HG02759 (cell line): ENCODE results near the gene TRPC4.

Source experiments
- ATAC-seq: cut with Tn5 transposase; IDR thresholded peaks from one replicate; pipeline ENCODE4 v1.9.1; 2021; ENCODE audit warnings: mild to moderate bottlenecking, moderate library complexity; ENCODE audit not compliant: unreplicated experiment

The TRPC4 gene

DNA sequence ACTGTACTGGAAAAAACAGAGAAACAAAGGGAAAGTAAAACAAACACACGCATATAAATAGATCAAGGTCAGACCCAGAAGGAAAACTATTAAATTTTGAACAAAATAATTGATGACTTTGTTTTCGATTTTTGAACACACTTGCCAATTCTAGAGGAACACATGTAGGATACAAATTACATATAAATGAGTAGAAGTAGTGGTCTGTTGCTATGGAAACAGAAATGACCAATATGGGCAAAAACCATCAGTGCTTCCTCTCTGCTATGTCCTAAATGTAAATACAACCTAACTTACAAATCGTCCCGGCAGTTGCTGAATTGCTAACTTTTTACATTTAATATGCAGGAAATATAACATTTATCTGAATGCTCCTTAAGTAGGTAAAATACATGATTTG lies 205.8 kb downstream of the TRPC4 start:
- ATAC-seq, result no peak

DNA sequence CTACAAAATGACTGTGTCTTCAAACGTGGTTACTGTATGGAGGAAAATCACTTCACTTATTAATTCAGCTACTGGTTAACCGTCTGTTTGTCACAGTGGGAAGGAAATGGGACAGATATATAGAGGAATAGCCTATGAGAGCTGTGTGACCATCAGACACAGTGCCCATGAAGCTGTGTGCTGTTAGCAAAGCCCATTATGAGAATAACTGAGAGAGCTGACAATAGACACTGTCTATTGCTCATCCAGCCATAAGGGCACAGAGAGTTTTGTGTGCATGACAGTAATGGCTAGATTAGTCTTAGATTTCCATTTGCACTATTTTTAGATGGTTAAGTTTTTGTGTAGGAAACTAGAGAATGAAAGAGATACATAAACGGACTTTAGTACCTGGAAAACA lies 206.9 kb downstream of the TRPC4 start:
- ATAC-seq, result no peak

DNA sequence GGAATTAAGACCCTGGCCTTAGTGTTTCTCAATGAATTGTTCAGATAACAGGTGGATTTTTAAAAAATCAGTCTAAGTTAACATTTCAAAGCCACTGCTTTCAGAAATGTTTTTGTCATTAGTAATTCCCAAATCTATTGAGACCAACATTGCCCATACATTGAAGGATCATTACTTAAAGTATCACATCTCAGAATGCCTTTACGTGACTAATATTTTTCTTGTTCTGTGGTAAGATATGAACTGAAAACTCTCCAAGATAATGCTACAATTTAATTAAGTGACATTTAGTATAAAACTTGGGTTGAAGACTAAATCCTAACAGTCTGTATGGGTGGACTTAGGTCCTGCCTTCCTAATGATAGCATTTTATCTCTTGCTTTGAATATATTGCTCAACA lies 211.6 kb downstream of the TRPC4 start:
- ATAC-seq, result no peak

DNA sequence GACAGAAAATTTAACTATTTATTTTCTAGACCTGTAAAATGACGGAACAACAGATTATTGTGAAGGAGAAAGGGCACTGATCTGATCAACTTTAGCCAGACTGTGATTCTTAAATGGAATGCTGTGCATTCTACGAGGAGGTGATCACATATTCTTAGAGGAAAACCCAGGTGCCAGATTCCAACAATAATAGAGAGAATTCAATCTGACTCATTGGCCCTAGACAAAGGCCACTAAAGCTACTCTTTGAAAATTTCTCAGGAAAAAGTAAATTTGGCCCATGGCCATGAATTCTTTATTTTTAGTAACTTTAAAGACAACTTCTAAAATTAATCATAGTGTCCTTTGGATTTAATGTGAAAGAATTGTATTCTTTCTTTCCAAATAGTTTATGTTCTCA lies 212.4 kb downstream of the TRPC4 start:
- ATAC-seq, result no peak

DNA sequence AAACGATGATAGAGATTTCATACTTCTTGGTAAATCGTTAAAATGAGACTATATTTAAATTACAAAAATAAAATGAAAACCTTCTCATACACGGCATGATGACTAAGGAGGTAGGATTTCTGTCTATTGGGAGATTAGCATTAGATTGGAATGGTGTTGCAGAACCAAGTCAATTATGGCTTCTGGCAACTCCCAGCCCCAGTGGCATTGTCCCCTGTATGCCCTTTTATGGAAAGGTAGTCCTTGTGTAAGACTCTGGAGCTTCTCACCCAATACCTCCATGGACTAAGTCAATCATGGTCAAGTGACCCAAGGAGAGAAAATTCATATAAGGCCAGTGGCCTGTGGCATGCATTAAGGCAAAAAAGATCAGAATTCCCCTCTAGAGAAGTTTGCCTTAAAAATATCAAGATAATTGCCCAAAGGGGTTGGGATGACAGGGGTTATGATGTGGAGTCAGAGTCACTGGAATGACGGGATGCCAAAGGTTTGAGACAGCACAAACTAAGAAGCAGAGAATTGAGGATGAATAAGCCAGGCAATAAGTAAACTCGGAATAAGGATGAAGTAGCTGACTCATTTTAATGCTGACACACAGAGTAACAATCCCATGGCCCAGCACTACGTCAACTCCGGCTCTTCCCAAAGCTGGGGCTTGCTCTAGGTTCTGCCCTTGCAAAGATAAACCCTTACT lies 213.2 kb downstream of the TRPC4 start:
- ATAC-seq, result no peak

DNA sequence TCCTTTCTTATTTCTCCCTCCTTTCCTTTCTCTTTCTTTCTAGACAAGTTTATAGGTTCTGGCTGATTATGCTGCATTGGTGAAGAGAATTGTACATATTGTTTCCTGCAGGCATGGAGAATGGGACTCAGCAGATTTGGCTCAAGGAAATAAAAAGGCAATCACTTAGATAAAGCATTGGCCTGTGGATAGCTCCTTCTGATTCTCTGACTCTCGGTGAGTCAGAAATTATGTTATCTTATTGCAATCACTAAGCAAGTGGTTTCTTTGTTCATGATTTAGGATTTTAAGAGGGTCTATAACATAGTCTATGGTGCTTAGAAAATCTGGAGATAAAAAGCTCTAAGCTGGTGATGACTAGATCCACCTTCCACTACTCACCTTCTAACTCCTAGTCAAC lies 217.0 kb downstream of the TRPC4 start:
- ATAC-seq, result no peak

DNA sequence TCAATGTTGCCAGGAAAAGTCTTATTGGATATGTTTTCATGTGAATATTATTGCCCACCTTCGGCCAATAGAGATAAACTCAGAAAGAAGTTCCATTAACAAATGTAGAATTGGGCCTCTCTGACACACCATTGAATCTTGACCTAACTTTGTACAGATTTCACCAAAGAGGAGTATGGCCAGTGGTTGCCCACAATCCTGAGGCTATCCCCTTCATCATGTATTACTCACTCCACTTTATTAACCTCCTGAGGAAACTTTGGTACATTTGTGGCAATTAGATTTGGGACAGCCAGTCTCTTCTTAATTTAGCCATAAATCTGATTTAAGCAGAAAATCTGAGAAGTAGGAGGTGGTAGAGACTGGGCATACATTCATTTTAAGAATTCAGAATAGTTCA lies 217.7 kb downstream of the TRPC4 start:
- no peak for ATAC-seq

DNA sequence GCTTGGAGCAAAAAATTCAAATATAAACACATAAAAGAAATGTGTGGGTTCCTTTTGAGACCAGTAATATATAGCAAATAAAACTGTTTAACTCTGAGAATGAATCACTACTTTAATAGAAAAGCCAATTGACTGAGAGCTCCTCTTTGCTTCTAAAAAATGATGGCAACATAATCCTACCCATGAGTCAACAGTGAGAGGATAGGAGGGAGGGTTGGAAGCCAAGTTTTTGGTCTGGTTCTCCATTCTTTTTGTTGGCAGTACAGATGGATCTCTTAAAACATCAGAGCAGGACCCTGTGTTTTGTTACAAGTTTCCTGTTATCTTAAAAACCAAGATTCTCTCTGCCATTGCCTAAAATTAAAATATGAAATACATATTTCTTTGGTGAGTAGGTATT lies 221.0 kb downstream of the TRPC4 start:
- ATAC-seq, result no peak

DNA sequence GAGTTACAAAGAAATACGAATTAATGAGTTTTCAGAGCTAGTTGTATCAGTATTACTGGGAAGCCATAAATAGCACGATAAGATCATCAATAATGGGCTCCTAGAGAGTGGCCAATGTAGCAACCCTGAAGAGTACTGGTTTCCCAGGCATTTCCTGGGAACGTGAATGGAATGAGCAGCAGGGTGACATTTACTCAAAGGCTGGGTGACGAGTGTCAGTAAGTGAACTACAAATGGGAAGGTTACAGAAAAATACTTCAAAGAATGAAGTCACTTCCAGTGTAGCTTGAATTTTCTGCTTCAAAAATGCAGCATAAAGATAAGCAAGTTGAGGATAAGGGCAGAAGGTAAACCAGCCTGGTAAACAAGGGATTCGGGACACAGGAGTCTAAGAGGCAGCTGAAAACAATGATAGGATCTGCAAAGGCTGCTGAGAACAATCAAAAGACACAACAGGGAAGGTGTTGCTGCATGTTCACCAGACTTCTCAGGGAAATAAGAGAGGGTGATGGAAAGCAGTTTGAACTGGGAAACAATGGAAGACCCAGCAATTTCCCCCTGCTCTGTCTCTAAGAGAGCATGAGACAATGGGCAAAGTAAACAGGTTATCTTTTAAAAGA lies 222.4 kb downstream of the TRPC4 start:
- no peak for ATAC-seq

DNA sequence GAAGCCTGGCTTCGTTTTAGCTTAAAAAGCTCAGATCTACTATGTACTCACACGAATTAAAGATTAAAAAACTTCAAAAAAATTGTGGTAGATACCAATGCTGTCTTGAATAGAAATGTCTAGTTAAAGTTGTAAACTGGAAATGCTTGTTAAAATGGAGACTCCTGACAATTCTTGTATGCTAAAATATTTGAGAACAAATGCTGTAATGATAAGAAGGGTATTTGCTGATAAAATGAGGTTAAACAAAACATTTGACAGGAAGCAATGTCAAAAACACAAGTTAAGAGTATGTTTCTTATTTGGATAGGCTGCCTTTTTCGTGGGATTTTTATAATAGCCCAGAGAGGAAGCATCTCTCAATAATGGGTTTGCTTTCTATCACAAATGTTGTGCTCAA lies 223.0 kb downstream of the TRPC4 start:
- no peak for ATAC-seq

DNA sequence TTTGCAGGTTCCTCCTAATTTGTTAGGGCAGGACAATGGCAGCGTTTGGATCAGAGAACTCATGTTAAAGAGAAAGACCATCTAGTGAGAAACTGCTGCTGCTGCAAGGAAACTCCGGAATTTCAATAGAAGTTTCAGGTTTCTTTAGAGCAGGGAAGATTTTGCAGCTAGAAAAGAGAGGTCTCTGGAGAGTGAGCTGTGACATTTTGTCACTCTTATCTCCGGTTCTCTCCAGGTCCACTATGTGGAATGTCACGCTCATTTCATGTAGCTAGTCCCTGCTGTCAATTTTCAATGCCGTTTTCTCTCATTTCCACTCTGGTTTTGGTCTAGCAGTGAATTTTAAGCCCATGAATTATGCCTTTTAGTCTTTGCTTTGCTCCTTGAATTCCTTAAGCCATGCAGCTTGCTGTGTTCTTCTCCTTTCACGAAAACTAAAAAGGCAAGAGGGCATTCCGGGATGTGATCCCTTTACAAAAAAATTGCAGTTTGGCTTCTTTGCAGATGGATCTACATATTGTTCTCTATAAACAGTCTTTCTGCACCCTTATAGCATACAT lies 224.3 kb downstream of the TRPC4 start:
- no peak for ATAC-seq

DNA sequence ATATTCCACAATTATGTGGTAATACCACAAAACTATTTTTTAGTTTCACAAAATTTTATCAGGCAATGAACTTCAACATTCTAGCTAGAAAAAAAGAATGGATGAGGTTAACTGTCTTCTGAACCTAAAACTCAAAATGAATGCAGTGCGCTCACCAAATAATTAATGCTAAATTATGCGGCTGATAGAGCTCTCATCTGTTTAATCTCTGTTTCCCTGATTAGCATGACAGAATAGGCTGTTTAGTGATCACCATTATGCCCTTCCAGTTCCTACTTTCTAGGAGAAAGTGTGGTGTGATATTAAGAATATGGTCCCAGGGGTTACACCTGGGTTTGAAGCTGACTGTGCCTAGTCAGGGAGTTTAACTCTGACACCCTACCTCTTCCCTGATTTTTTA lies 228.2 kb downstream of the TRPC4 start:
- no peak for ATAC-seq

DNA sequence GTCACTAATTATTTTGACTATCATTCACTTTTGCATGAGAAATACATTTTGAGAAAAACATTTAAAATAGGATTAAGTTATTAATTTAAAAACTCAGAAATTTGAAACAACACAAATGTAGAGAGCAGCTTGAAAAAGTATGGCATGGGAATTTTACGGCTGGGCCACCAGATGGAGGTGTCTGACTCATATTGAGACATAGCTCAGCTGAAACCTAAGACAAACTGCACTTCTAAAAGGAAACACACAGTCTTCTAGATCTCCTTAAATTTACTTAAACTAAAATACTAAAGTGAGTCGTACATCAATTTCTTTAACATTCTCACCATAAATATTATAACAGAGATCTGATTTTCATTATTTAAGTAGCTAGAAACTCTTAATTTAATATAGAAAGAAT lies 229.1 kb downstream of the TRPC4 start:
- no peak for ATAC-seq

DNA sequence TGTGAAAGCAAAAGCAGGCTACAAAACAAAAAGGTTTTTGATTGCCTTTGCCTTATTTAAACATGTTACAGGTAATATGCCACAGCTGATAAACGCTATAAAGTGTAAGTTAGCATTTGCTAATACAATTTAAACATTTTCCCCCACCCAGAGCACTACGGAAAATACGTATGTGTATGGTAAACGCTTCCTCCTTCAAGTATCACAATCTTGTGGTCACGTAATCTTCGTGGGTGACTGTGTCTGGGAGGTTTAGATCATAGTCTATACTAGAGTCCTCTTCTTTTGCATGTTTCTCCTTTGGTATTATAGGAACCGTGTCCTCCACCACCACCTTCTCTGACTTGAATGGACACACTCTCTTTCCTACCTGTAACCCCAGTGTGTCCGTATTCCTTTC lies 232.9 kb downstream of the TRPC4 start:
- no peak for ATAC-seq

DNA sequence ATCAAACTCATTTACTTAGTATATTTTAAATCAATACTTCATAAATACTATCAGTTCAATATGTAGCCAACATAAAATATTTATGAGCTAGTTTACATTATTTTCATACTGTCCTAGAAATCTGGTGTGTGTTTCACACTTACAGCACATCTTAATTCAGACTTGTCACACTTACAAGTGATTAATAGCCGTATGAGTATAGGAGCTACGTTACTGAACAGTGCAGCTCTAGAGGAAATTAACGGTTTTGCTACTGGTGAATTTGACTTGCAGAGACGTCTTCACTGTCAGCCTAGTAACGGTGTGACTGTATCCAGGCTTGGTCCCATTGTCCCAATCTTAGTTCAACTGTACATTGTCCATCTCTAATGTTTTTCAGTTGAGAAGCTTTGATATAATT lies 237.3 kb downstream of the TRPC4 start:
- ATAC-seq, result no peak

DNA sequence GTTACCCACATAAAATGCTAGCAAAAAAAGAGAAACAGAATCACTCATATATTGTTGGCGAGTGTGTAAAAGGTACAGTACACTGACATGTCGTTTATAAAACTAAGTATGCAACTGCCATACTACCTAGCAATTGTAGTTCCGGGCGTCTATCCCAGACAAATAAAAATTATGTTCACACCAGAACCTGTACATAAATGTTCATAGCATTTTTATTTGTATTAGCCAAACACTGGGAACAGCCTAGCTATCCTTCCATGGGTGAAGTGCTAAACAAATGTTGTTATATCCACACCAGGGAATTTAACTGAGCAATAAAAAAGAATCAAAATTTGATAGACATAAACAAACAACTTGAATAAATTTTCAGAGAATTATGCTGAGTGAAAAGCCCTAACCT lies 242.1 kb downstream of the TRPC4 start:
- ATAC-seq, result no peak

DNA sequence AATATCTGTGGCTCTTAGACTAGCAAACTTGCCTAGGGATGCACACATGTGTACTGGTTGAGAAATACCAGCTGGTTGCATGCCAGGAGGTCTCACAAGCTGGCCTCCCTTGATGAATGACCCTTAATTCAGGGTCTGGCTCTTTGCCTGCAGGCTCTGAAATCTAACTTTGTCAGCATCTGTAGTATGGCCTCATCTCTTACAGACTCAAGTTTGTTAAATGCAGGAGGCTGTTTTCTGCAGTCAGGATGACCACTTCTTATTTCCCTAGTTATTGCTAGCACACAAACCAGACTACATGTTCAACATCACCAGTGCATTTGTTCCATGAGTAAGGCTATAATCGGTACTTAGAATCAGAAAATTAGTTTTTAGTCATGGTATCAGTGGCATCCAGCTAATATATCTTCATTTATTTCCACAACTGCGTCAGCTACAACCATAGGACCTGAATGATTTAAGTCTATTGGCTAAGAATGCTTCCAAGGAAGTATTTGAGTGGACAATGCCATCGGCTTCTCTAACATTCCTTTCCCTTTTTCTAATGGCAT lies 247.7 kb downstream of the TRPC4 start:
- ATAC-seq, result no peak

DNA sequence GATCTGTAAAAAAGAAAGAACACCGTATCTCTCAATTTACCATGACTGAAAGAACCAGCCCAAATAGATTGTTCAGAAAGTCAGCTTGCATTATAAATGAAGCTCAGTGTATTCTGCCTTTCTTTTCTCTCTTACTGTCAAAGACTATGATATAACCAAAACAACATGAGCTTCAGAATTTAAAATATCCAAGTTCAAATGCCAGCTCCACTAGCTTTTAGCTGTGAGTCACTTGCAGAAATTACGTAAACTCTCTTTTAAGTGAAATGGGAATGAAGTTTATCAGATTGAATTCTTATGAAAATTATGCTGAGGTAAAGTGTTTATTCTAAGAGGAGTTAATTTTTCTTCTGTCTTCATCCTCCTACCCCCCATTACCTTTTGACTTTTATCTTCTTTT lies 251.0 kb downstream of the TRPC4 start:
- ATAC-seq, result no peak

DNA sequence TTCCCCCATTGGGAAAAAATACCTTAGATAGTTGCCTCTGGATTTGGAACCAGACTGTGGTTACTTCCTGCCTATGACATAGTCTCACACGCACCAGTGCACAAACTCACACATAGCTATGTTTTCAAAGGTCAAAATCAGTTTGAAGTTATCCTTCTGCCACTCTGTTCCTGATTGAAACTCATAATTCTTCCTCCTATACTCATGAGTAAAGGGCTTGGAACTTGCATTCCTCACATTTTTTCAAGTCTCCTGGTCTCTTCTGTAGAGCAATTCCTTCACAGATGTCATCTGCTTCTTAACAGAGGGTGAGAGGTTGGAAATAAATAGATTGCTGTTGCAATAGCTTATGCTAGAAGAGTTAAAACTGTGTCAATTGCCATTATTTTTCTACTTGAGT lies 252.4 kb downstream of the TRPC4 start:
- no peak for ATAC-seq

DNA sequence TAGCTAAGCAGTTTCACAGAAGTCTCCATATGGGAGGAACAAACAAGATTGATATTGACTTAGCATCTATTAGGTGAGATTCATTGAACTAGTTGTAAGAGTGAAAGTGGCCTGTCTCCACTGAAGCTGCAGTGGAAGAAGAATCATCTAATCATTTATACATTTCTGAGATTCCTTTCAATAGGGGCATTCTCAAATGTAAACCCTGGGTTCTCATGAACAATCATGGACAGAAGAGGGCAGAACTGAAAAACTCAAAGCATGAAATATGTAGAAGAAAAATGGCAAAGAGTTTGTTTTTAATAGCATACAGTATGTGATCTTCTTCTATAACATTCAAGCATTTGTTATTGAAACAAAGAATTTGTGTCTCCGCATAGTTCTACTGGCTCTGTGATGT lies 253.4 kb downstream of the TRPC4 start:
- ATAC-seq, result no peak

DNA sequence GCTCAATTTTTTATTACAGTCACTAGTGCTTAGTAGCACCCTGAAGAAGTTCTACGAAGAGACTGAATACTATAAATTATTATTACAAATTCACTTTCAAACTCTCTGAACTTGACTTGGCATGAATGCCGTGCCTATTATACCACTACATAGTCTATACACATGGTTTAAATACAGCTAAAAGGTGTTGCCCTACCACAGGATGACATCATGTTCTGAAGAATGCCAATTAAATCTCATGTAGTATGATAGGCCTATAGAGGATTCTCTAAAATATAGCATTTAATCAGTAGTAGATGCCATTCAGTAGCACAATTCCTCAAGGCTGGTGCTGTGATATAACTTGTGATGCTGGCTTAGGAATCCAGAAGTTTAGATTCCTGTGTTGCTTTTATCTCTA lies 254.3 kb downstream of the TRPC4 start:
- no peak for ATAC-seq

DNA sequence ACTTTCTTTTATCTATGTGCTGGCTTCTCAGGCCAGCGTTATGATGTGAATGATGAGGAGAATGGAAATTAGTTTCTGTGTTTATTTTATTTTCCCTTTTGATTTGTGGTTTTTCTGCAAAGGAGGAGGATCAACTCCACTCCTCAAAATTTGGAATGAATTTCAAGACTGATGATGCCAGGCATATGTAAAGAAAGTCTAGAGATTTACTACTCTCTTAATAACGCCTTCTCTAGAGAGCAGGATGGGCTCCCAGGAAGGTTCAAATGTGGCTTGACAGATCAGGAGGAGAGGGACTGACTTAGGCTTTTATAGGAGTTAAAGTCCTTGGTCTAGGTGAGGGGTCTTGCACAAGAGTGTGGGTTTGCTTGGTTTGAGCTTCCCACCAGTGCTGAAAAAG lies 255.9 kb downstream of the TRPC4 start:
- ATAC-seq, result no peak
